ENCODE results near the gene RAP1A.

DNA sequence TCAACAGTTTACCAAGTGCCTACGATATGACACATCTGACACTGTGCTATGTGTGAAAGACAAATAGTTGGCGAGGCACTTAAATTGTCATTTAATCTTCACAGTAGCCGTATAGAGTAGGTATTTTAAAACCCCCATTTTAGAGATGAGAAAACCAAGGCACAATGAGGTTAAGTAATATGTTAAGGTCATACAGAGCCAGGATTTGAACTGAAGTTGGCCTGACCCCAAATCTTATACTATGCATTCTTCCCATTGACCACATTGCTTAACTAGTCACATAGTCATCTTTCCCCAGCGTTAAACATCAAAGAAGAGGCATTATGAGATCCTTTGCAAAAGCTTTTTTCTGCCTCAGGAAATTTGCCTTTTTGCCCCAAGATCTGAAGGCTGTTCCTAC, 115.7 kb downstream of the RAP1A start:
- TF ChIP-seq, protein P1, sequence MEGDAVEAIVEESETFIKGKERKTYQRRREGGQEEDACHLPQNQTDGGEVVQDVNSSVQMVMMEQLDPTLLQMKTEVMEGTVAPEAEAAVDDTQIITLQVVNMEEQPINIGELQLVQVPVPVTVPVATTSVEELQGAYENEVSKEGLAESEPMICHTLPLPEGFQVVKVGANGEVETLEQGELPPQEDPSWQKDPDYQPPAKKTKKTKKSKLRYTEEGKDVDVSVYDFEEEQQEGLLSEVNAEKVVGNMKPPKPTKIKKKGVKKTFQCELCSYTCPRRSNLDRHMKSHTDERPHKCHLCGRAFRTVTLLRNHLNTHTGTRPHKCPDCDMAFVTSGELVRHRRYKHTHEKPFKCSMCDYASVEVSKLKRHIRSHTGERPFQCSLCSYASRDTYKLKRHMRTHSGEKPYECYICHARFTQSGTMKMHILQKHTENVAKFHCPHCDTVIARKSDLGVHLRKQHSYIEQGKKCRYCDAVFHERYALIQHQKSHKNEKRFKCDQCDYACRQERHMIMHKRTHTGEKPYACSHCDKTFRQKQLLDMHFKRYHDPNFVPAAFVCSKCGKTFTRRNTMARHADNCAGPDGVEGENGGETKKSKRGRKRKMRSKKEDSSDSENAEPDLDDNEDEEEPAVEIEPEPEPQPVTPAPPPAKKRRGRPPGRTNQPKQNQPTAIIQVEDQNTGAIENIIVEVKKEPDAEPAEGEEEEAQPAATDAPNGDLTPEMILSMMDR (IDR thresholded peaks at IDR 0.05; ENCODE audit: low read depth, low read length, poor library complexity, severe bottlenecking): no peak
- TF ChIP-seq EZH2phosphoT487 (IDR thresholded peaks at IDR 0.05; ENCODE audit: borderline replicate concordance, low read length): no peak

Measured in DOHH2 (cell line).